Epithelial cell of proximal tubule (primary cell): Measurements from ENCODE around the gene SH3GL2. TPM values are rescaled to one million over a fixed set of nuclear protein-coding genes. Genes with fewer than 3 reads are reported as not detected.

ENCODE experiments used
- DNase-seq: peaks from one replicate; pipeline ENCODE4 v3.0.0-alpha.2; 2011; ENCODE audit warnings: low read depth
- H3K4me3 ChIP-seq: 2 replicates; pipeline ENCODE4 v1.5.1; 2011; ENCODE audit warnings: low read depth, mild to moderate bottlenecking, low read length
- CTCF ChIP-seq: conservative IDR thresholded peaks from 2 replicates; pipeline ENCODE4 v1.5.1; 2012; ENCODE audit warnings: low read depth, mild to moderate bottlenecking, low read length
- total RNA-seq: library from RNA; depleted of rRNA; stranded (reverse); fragments of >200 nt; gene quantifications from 2 replicates; pipeline ENCODE4 v1.2.3, GENCODE V29; 2015

Gene SH3GL2
- total RNA-seq, 1 donor from 2014 or later = 3.4 TPM

- no peak for DNase-seq
- H3K4me3 ChIP-seq = no peak overlapping the region
- TF ChIP-seq CTCF = no peak
Observed at GRCh38 chr9:17772223-17772622, 193.4 kb downstream of the SH3GL2 start.

GRCh38 chr9:17775656-17776055 lies 196.8 kb downstream of the SH3GL2 start:
- no peak overlapping the region for H3K4me3 ChIP-seq
- no peak for DNase-seq
- TF ChIP-seq CTCF = no peak

GRCh38 chr9:17776735-17777134 lies 197.9 kb downstream of the SH3GL2 start:
- no peak for TF ChIP-seq CTCF
- H3K4me3 ChIP-seq = no peak overlapping the region
- DNase-seq = no peak

GRCh38 chr9:17777465-17777864 lies 198.6 kb downstream of the SH3GL2 start:
- no peak for TF ChIP-seq CTCF
- H3K4me3 ChIP-seq = no peak overlapping the region
- DNase-seq = no peak

- no peak for TF ChIP-seq CTCF
- no peak overlapping the region for H3K4me3 ChIP-seq
- DNase-seq = no peak
Observed at GRCh38 chr9:17782430-17783149, 203.7 kb downstream of the SH3GL2 start.

GRCh38 chr9:17783227-17783626 lies 204.4 kb downstream of the SH3GL2 start:
- TF ChIP-seq CTCF = no peak

GRCh38 chr9:17789316-17789715 lies 210.4 kb downstream of the SH3GL2 start:
- no peak for DNase-seq
- H3K4me3 ChIP-seq = no peak overlapping the region
- no peak for TF ChIP-seq CTCF

More at GRCh38 chr9:17783227-17783626, 204.4 kb downstream of the SH3GL2 start:
- H3K4me3 ChIP-seq = no peak overlapping the region
- no peak for DNase-seq
